Measurements from ENCODE around the gene TMEM131L. TPM values are rescaled to one million over a fixed set of nuclear protein-coding genes. Genes with fewer than 3 reads are reported as not detected.

The TMEM131L gene
- total RNA-seq, 1 donor, result 9.0 TPM

- Histone ChIP-seq H3K4me3 (ENCODE audit: insufficient read depth, low read length) (no peak overlapping the region), H3K27ac (ENCODE audit: low read depth, low read length) (no peak overlapping the region), H4K20me1 (ENCODE audit: insufficient read depth, low read length) (no peaks in the 10 kb centered on the region), H2AFZ (ENCODE audit: low read length) (no peak overlapping the region), H3K9me3 (ENCODE audit: low read depth, low read length) (no peaks in the 10 kb centered on the region), H3K4me1 (ENCODE audit: insufficient read depth, low read length) (no peaks in the 10 kb centered on the region), H3K36me3 (ENCODE audit: insufficient read depth, low read length) (peaks cover 23% of the 10 kb centered on the region), H3K4me2 (ENCODE audit: insufficient read depth, low read length) (no peak overlapping the region), H3K27me3 (ENCODE audit: insufficient read depth, low read length) (no peaks in the 10 kb centered on the region), H3K79me2 (ENCODE audit: insufficient read depth, low read length) (no peaks in the 10 kb centered on the region)
- peak; percentile 70 for TF ChIP-seq CTCF (IDR thresholded peaks at IDR 0.05; ENCODE audit: extremely low read depth, low read depth, low read length)
- no peak for DNase-seq (ENCODE audit: insufficient read length, low spot score, missing footprints)
These were observed 168.7 kb downstream of the TMEM131L start for GRCh38 chr4:153634738-153635353.

GRCh38 chr4:153635846-153636245, 169.7 kb downstream of the TMEM131L start:
- no peak for DNase-seq (ENCODE audit: insufficient read length, low spot score, missing footprints)
- H3K4me3 ChIP-seq (ENCODE audit: insufficient read depth, low read length), result no peak overlapping the region
- H3K36me3 ChIP-seq (ENCODE audit: insufficient read depth, low read length), result peaks cover 16% of the 10 kb centered on the region
- H3K9me3 ChIP-seq (ENCODE audit: low read depth, low read length), result no peaks in the 10 kb centered on the region
- TF ChIP-seq CTCF (IDR thresholded peaks at IDR 0.05; ENCODE audit: extremely low read depth, low read depth, low read length), result no peak
- no peaks in the 10 kb centered on the region for H3K4me1 ChIP-seq (ENCODE audit: insufficient read depth, low read length)
- H4K20me1 ChIP-seq (ENCODE audit: insufficient read depth, low read length), result no peaks in the 10 kb centered on the region
- H3K4me2 ChIP-seq (ENCODE audit: insufficient read depth, low read length), result no peak overlapping the region
- H2AFZ ChIP-seq (ENCODE audit: low read length), result no peak overlapping the region
- no peak overlapping the region for H3K27ac ChIP-seq (ENCODE audit: low read depth, low read length)
- no peaks in the 10 kb centered on the region for H3K27me3 ChIP-seq (ENCODE audit: insufficient read depth, low read length)
- no peaks in the 10 kb centered on the region for H3K79me2 ChIP-seq (ENCODE audit: insufficient read depth, low read length)

- no peak for TF ChIP-seq CTCF (IDR thresholded peaks at IDR 0.05; ENCODE audit: extremely low read depth, low read depth, low read length)
- Histone ChIP-seq H3K79me2 (ENCODE audit: insufficient read depth, low read length) (no peaks in the 10 kb centered on the region), H3K27me3 (ENCODE audit: insufficient read depth, low read length) (no peaks in the 10 kb centered on the region), H3K4me2 (ENCODE audit: insufficient read depth, low read length) (no peak overlapping the region), H3K27ac (ENCODE audit: low read depth, low read length) (no peak overlapping the region), H3K9me3 (ENCODE audit: low read depth, low read length) (no peaks in the 10 kb centered on the region), H2AFZ (ENCODE audit: low read length) (no peak overlapping the region), H4K20me1 (ENCODE audit: insufficient read depth, low read length) (no peaks in the 10 kb centered on the region), H3K4me3 (ENCODE audit: insufficient read depth, low read length) (no peak overlapping the region), H3K4me1 (ENCODE audit: insufficient read depth, low read length) (no peaks in the 10 kb centered on the region), H3K36me3 (ENCODE audit: insufficient read depth, low read length) (peaks cover 15% of the 10 kb centered on the region)
- no peak for DNase-seq (ENCODE audit: insufficient read length, low spot score, missing footprints)
These were observed 171.0 kb downstream of the TMEM131L start for GRCh38 chr4:153637201-153637600.

GRCh38 chr4:153638011-153638410, 171.9 kb downstream of the TMEM131L start:
- Histone ChIP-seq H4K20me1 (ENCODE audit: insufficient read depth, low read length) (no peaks in the 10 kb centered on the region), H3K79me2 (ENCODE audit: insufficient read depth, low read length) (no peaks in the 10 kb centered on the region), H3K36me3 (ENCODE audit: insufficient read depth, low read length) (peaks cover 15% of the 10 kb centered on the region), H3K4me3 (ENCODE audit: insufficient read depth, low read length) (no peak overlapping the region), H2AFZ (ENCODE audit: low read length) (no peak overlapping the region), H3K9me3 (ENCODE audit: low read depth, low read length) (no peaks in the 10 kb centered on the region), H3K4me1 (ENCODE audit: insufficient read depth, low read length) (no peaks in the 10 kb centered on the region), H3K4me2 (ENCODE audit: insufficient read depth, low read length) (no peak overlapping the region), H3K27ac (ENCODE audit: low read depth, low read length) (no peak overlapping the region), H3K27me3 (ENCODE audit: insufficient read depth, low read length) (no peaks in the 10 kb centered on the region)
- TF ChIP-seq CTCF (IDR thresholded peaks at IDR 0.05; ENCODE audit: extremely low read depth, low read depth, low read length), result no peak
- DNase-seq (ENCODE audit: insufficient read length, low spot score, missing footprints), result no peak
